HL-60/S4 treated with retinoic acid at 250 ng/mL for 4 days and 3 days (cell line): ENCODE data around the gene HSP90B1.

Experiments used
- in situ Hi-C: fragments of 300-500 bp; cut with MboI; formaldehyde crosslinking; loops from 2 replicates; pipeline ENCODE4 v1.7.0; 2022; ENCODE audit warnings: low sequenced_read_pairs

HSP90B1 gene

DNA sequence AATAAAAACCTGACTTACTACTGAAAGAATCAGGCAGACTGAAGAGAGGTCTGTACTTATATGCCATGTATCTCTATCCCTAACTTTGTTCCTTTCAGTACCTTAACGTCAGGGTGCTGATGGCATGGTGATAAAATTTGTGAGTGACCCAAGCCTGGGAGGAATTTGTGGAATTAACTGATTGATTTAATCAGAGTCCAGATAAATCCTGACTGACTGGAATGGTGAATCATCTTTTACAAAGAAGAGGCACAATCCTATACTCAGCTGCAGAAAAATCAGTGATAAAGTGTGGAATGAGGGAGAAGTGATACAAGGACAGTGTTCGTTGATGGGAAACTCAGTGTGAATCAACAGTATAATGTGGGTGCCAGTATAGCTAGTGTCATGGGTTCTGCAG is 39.2 kb downstream of the HSP90B1 start:
- in situ Hi-C loops = no loop called here

DNA sequence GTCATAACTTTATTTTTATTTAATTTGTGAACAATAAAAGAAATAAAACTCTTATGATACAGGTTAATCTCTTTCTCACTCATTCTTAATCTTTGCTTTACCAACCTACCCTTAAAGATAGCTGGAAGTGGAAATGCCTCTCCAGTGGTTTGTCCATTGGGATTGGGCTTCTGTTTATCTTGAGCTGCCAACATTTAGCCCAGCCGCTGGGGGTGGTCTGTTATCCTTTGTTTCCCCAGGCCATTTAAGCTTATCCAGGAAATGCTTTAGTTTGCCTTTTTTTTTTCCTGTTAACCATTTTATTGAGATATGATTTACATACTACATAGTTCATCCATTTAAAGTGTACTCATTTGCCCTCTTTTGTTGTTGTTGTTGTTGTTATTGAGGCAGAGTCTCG is 43.7 kb downstream of the HSP90B1 start:
- in situ Hi-C loops = no loop called here

DNA sequence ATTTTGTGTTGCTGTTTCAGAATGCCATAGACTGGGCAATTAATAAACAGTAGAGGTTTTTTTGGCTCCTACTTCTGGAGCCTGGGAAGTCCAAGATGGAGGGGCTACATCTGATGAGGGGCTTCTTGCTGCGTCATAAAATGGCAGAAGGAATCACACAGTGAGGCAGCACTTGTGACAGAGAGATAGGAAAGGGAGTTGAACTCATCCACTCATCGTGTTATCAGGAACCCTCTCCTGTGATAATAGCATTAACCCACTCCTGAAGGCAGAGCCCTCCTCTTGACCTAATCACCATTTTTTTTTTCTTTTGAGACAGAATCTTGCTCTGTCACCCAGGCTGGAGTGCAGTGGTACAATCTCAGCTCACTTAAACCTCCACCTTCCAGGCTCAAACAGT is 45.2 kb downstream of the HSP90B1 start:
- in situ Hi-C loops = no loop called here

DNA sequence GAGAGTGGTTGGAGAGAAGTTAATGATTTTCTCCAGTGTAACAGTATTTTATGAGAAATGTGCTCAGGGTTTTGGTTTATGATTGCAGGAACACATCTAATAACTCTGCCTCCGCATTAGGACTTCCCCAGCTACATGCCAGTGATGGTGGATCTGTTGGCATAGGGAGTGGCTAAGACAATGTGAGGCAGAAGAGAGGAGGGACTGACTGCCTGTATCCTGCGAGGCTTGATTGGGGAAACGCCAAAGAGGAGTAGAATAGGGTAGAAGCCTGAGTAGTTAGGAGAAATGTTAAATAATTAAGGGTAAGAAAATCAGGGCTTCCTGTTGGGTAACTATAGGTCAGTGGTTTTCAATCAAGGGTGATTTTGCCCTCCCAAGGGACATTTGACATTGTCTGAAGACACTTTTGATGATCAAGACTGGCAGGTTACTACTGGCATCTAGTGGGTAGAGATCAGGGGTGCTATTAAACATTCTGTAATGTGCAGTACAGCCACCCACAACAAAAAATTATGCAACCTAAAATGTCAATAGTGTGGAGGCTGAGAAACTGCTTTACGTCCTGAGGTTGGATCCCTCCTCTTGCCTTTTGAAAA is 48.3 kb downstream of the HSP90B1 start:
- in situ Hi-C loops = no loop called here

DNA sequence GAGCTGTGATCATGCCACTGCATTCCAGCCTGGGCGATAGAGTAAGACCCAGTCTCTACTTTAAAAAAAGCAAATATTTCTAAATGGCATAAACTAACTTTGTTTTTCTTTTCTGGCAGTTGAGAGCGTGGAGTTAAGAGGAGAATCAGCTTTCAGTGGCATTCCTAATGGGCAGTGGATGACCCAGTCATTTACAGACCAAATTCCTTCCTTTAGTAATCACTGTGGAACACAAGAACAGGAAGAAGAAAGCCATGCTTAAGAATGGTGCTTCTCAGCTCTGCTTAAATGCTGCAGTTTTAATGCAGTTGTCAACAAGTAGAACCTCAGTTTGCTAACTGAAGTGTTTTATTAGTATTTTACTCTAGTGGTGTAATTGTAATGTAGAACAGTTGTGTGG is 56.6 kb downstream of the HSP90B1 start:
- in situ Hi-C loops = no loop called here

DNA sequence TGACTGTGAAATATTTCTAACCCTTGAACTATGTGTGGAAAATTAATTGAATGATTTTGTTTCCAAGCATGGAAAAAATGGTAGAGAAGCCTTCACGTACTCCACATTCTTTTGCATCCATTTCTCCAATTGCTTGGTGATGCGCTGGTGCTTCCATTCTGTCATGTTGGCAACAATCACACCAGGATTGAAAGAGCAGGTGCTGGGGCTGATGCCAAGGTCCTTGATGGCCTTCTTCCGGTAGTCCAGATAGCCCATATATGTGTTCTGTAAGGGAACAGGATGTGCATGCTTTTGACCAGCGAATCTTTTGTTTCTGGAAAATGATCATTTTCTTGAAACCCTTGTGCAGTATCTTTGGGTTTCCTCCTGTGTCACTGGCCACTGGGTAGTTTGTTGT is 64.0 kb downstream of the HSP90B1 start:
- in situ Hi-C loops = no loop called here

DNA sequence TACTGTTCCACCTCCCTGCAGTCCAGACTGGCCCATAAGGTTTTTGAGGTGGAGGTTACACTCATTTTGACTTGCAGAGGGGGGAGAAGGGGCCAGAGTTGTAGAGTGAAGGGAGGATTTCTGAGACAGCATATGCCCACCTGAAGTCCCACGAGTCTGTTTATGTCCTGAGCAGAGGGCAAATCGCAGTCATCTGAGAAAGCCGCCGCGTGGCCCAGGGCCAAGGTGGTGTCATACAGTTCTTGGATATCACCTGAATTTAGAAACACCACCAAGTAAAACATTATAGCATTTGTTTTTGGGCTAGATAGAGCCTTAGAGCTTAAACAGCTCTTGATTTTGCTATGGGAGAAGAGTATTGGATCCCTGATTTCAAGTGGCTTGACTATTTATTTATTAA is 66.4 kb downstream of the HSP90B1 start:
- in situ Hi-C loops = no loop called here

DNA sequence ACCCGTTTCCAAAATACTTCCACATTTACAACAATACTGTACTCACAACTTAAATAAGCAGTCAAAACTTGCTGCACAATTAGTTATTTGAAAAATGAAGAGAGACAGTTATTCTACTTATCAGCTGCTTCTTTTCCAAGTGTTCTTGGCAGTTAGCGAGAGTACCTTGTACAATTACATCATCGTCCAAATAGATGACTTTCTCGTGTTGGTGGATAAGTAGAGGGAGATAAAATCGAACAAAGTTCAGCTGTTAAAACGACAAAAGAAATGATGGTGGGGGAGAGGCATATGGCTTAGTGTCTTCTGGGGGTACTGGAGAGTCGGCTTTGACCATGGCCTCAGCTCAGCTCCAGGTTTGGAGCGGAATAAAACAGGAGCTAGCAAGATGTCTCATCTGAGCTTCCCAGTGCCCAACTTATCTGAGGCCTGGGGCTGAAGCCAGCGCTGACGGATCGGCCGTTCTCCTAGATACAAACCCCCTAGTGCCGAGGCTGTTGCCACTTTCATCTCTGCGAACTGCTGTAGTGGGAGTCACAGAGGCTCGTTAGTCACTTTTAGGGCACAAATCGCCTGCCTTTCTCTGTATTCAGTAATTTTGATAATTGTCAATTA is 67.2 kb downstream of the HSP90B1 start:
- in situ Hi-C loops = no loop called here
